ENCODE results near the gene KIF12.

Gene KIF12

DNA sequence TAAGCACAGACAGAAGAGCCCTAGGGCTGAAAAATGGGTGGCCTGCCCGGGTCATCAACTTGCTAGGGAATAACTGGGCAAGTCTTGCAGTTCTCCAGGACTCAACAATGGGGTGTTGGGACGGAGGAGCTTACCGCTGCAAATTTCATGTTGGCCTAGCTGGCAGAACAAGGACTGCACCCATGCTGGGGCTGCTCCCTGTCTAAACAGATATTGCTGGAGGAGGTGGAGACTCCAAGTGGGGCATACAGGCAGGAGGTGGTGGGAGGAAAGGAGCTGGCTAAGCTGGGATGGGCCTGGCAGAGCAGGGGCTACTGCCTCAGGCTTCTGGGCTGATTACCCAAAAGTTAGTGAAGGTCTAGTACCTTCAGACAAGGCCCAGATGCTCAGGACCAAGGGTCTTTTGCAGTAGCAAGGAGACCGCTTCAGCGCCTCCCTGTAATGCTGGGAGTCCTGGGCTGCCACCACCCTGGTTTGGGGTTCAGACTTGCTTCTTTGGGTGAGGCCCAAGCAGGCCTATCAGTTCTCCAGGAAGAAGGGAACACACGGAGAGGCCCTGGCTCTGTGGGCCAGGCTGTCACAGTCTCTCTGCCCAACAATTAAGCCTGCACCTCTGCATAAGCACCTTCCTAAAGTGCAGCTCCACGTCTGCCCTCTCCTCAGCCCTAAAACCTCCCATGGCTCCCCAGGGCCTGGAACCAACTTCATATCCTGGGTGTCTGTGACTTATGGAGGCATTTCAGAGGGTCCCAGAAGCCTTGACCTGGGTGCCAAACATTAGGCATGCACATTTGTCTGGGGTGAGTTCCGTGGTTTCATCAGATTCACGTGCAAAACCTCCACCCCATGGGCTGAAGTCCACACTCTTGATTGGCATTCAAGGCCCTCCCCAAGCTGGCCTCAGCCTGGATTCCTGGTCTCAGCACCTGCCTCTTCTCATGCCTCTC lies 24.2 kb upstream of the KIF12 start:
- DNase-seq, result no peak

GRCh38 chr9:114122136-114123027 lies 23.3 kb upstream of the KIF12 start:
- no peak for DNase-seq

- DNase-seq, result no peak
These were observed 22.4 kb upstream of the KIF12 start for GRCh38 chr9:114121227-114122135.

DNA sequence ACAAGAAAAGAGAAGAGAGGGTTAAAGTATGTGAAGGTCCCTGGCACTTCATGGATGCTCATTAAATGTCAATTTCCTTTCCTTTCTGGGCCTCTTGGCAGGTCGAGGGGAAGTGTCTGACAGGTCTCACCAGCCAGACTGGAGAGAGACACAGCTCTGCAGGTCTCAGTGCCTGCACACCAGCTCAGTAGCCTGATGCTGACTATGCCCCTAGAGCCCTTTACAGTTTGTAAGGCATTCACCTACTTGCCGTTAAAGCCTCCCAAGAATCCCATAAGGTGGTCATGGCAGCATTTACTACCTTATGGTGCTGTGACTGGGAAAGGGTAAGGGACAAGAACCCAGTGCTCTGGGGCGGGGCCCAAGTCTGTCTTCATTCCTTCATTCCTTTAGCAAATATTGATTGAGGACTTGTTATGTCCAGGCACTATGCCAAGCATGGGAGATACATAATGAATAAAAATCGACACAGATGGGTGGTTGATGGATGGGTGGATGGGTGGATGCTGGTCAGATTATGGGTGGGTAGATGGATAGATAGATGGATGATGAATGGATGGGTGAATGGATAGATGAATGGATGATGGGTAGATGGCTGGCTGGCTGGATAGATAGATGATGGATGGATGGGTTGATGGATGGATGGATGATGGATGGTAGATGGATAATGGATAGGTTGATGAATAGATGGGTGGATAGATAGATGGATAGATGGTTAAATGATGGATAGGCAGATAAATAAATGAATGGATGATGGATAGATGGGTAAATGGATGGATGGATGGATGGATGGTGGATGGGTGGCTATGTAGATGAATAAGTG lies 21.3 kb upstream of the KIF12 start:
- no peak for DNase-seq

DNA sequence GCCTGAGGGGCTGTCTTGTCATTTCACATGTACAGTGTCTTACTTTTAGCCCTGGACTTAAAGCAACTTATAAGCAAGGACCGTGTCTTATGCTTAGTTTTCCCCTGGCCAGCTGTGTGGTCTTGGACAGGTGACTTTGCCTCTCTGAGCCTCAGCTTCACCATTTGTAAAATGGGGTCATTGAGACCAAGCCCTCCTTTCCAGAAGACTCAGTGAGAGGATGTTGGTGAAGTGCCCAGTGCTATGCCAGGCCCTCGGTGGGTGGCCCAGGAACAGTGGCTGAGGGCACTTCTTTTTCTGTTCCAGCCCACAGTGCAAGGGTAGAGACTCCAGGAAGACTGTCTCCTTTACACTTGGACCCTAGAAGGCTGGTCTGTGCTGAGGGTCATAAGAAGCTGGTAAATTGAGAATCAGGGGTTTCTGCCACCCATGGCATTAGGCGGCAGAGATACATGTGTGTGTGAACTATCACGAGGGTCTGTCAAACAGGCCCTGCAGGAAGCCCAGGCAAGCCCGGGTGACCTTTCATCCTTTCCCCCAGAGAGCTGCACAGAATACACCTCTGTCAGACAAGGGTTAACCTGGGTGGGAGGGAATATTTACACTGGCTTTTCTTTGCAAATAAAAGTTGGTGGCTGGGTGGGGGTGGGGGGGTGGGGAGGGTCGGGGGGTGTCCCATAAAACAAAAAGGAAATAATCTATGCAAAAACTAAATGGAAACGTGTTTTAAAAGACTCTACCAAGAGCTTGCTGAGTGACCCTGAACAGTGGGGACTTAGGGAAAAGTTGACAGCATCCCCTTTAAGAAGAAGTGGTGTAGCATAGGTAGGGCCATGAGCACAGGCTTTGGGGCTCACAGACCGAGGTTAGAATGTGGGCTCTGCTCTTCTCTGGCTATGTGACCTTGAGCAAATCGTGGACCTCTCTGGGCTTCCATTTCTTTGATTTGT lies 20.4 kb upstream of the KIF12 start:
- DNase-seq, result no peak

DNA sequence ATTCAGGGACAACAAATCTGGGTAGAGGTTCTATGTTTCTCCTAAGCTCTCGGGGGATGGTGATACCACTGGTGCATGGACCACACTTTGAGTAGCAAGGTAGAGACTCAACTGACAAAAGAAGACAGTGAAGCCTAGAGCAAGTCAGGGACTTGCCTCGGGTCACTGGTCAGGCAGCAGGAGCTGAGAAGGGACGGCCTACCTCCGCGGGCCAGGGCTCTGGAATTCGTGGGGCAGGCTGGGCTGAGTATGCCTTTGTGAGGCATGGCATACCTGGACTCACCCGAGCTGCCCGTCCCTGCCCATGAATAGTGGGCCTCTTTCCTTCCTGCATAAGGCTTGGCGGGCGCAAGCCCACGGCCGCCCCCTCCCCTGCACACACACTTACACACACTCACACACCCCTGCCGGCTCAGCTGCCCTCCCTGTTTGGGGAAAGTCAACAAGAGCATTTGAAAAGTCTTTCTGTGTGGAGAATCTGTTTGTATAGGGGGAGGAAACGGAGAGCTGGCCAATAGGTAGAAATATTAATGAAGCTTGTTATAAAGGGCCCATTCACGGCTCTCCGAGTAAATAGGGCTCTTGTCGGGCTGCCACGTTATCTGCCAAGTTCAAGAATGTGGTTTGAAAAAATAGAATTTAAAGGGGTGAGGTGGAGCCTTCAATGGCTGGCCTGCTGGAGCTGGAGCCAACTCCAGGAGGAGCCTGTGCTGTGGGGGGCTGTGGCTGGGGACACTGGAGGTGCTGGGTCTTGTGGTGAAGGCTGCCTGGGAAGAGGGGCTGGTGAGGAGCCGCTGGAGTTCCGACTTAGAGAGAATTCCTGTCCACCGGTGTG lies 19.1 kb upstream of the KIF12 start:
- no peak for DNase-seq

DNA sequence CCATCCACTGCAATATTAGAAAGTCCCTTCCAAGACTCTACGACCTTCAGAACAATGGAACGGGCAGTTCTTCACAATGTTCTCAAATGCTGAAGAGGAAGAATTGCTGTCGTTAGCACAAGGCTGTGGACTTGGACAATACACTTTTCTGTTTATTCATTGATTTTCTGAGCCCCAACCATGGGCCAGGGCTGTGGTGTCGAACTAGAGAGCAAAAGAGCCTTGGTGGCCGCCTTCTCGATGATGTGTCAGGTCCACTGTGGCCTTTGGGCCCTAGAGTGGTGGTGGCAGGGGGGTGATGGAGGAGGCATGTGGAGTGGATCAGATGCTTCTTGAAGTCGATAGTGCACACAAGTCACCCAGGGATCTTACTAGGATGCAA lies 18.5 kb upstream of the KIF12 start:
- no peak for DNase-seq

DNA sequence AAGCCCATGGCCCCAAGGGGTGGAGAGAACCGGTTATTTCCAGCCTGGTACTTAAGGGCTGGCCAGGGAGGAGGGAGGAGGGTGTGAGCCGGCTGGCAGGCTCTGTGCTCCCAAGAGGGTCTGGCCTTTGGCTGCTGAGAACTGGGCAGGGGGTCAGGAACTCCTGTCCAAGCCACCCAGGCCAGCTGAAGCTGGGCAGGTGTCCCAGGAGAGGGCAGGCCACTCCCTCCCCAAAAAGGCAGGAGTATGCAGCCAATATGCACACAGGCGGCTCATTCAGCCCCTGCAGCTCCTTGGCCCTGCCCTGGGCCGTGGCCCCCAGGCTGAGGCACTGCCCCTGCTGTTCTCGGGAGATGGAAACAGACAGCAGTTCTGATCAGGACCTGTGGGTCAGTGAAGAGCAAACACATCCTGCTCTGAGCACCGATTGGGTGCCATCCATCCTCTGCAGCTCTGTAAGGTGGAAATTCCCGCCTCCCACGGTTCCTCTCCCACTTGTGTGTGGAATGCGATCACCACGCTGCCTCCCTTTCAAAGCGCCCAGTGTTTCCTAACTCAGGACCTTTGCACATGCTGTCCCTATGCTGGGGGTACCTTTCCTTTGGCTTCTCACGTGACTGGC lies 17.1 kb upstream of the KIF12 start:
- no peak for DNase-seq

- DNase-seq, result no peak
These were observed 16.6 kb upstream of the KIF12 start for GRCh38 chr9:114115654-114116125.

DNA sequence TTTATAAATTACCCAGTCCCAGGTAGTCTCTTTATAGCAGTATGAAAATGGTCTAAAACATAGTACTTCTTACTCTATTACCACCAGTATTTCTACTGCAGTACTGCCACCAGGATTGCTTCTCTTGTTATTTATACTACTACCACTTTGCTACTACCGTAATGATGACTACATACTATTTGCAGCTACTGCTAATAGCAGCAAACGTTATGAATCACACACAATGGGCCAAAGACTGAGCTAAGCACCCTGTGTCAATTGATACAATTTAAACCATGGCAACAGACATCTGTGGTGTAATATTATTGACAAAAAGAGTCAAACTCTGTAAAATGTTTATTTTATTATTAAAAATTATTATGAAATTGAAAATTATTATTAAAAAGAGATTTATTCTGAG lies 15.3 kb upstream of the KIF12 start:
- DNase-seq, result no peak

DNA sequence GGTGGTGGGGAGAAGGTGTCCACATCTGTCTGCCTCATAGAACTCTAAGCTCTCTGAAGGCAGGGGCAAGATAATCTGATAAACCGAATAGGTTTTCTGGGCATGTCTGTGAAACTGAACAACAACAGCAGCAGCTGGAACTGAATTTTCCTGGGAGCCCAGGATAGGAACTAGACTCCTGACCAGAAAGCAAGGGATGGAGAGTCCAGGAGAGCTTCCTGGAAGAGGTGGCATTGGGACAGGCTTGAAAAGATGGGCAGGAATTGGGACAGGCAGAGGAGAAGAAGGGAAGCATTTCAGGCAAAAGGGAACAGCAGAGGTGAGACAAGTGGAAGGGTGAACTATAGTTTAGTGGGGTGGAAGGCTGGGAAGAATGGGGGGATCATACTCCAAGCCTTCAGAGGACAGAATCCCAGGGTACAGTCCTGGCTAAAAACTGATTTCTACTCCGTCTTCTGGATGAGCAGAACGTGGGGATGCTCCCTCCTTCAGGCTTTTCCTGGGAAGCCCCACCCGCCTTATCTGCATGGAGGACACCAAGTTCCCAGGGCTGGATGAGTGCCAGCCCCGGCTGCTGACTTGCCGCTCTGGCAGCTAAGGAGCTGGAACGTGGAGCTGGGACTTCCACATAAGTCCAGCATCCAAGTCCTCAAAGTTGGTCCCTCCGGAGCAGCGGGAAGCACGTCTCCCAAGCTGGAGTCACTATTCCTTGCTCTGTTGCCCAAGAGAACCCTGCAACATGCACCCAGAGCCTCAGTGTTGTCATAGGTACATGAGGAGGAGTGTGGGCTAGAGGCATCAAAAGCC lies 13.9 kb upstream of the KIF12 start:
- DNase-seq, result no peak

DNA sequence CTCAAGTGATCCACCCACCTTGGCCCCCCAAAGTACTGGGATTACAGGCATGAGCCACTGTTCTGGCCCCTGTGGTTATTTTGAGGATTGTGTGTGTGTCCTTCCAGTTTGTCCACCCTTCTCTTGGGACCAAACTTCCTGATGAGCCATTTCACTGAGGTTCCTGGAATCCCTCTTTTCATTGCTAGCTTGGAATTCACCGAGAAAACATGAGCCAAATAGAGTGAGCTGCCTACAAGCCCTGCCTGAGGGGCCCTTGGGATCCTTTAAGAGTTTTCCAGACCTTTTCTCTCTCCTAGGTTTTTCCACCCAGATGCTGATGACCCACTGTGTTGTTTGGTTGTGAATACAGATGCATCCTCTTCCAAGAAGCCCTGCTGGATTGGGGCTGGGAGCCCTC lies 13.2 kb upstream of the KIF12 start:
- no peak for DNase-seq

DNA sequence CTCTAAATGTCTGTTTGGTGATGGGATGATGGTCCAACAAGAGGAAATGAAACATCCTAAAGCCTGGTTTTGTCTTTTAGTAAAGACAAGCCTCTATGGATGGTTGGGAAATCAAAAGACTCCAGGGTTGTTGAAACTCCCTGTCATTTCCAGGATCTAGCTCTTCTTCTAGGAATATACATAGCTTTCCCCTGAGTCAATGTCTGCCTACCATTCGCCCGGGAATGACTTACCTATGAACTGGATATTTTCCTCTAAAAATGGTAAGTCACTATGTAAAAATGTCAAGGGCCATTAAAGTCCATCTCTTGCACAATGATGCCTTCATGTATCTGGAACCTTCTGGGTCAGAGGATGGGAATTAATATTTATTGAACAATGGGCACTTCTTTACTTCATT lies 11.1 kb upstream of the KIF12 start:
- DNase-seq, result no peak

DNA sequence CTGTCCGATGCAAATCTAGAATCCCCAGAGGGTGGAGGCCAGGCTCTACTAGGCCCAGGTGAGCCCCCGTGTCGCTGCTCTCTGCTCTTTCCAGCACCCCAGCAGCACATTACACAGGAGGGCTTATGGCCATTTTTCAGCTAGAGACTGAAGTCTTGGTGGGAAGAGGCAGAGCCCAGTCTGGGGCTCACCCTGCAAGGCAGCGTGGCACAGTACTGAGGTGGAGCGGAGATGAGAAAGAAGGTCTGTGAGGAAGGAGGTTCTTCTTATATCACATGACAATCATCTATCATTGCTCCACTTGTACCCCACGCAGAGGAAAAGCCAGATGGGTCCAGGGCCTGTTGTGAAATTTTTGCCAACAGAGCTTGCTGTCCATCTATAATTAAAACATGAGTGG lies 10.0 kb upstream of the KIF12 start:
- DNase-seq, result no peak

DNA sequence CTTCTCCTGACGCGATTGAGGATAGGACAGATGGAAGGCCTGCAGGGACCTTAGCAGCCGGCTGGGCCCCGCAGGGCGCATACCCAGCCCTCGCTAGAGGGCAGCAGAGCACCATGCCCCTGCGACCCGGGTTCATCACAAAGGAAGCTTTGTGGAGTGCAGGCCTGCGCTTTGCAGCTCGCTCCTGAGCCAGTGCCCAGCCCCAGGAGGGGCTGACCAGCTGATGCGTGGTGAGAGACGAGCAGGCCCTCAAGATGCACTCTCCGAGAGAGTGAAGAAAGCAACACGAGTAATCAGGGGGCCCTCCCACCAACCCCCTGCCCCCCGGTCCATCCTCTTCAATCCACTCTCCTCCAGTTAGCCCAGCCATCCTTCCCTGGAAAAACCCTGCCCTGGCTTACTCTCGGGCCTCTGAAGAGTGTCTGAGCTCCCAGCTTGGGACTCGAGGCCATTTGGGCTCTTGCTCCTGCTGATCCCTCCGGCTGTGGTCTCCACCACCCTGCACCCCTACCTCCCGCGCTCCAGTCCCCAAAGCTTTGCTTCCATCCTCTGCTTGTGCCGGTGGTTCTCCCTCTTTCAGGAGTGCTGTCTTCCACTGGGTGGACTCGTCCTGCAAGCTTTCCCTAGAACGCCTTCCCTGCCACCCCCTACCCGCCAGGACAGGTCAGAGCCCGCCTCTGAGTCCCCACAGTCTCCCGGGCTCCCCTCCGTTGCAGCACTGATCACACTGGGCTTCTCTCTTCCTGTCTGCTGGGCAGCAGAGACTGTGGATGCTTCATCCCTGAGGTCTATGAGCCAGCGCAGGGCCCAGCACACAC lies 9.1 kb upstream of the KIF12 start:
- peak; percentile 38 for DNase-seq

- DNase-seq, result no peak
These were observed 8.4 kb upstream of the KIF12 start for GRCh38 chr9:114107286-114108001.

DNA sequence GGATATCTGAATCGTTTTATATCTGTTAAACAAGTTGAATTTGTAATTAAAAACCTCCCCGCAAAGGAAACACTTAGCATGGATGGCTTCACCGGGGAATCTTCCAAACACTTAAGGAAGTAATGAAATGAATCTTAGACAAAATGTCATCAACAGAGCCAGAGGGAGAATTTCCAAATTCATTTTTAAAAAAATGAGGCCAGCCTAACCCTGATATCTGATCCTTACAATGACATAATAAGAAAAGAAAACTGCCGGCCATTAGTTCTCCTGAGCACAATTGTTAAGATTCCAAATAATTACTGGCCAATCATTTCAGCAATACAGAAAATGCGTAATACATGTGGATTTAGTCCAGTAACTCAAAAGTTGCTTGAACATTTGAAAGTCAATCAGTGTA lies 6.1 kb upstream of the KIF12 start:
- no peak for DNase-seq
